Amygdala (tissue), 56 donors: Measurements from ENCODE around the gene CACNA1I.

ENCODE experiments used
- DNase-seq, 56 donors: peaks; one replicate each; lab custom pipeline; 2025; lab: John Stamatoyannopoulos, UW

Gene CACNA1I

GRCh38 chr22:39643311-39644083 is 72.9 kb downstream of the CACNA1I start:
- DNase-seq: no peak

DNA sequence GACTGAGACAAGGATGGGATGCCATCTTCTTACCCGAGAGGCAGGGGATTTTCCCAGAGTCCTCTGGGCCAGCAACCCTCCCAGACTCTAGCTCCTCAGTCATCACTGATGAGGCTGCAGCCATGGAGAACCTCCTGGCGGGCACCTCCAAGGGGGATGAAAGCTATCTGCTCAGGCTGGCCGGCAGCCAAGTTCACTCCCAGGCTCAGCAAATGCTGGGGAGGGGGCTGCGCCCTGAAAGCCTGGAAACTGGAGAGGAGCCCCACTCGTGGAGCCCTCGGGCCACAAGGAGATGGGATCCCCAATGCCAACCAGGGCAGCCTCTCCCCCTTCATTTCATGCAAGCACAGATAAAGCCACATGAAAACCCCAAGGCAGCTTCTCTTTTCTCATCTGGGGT is 75.0 kb downstream of the CACNA1I start:
- DNase-seq: no peak

DNA sequence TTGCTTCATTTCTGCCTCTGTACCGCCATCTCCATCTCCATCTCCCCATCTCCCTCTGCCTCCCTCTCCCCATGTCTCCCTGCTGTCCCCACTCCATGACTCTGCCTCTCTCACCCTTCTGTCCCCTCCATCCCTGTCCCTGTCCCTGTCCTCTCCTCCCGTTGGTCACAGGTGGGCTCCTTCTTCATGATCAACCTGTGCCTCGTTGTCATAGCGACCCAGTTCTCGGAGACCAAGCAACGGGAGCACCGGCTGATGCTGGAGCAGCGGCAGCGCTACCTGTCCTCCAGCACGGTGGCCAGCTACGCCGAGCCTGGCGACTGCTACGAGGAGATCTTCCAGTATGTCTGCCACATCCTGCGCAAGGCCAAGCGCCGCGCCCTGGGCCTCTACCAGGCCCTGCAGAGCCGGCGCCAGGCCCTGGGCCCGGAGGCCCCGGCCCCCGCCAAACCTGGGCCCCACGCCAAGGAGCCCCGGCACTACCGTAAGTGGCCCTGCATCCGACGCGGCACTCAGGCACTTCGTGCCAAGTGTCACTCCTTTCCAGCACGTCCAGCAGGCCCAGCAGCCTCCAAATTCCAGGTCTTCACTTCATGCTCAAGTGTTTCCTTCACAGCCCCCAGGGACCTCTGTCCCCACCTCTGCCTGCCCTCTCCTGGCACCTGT is 76.0 kb downstream of the CACNA1I start:
- DNase-seq: no peak

DNA sequence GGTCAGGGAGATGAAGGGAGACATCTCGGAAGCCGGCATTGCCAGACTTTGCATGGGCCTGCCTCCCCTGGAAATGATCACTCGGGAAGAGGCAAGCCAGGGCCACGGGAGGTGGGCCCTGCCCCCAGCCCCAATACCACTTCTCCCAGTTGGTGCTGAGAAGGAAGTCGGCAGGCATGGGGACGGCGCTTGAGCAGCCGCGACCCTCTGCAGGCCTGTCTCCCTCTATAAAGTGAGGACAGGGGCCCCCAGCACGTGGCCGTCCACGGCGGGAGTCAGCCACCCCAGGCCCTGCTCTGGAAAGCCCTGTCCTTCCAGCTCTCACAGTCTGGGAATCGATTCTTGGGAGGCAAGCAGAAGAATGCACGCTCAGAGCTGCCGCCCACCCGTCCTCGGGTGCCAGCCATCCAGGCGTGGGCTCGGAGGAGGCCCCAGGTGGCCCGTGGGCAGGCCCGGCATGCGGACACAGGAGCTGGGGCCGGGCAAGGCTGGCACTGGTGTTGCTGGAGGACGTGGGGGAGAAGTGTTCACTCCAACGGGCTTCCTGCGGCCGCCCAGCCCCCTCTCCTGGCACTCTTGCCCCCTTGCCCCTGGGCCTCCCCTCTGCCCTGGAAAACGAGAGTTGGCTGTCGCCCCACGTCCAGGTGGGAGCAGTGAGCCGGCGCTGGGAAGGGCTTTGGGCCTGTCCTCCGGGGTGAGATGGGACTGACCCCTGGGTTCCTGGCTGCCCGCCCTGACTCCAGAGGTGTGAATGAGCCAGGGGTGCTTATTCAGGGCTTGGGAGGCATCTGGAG is 77.5 kb downstream of the CACNA1I start:
- peak in 2 of 56 donors; percentile 18 to 43 for DNase-seq

DNA sequence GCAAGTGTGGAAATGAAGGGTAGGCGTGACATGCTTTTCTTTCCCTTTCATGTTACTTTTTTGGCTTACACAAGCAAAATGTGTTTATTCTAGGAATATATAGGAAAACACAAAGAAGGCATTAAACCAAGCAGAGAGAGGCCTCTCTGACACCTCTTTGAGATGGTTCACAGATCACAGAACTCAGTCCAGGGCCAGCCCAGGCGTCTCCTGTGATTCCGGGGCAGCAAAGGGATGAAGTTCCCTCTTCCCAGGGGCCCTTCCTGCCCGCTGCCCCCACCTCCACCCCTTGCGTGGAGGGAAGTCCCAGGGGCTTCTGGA is 78.0 kb downstream of the CACNA1I start:
- no peak for DNase-seq

GRCh38 chr22:39649500-39650089 is 79.0 kb downstream of the CACNA1I start:
- DNase-seq: no peak

DNA sequence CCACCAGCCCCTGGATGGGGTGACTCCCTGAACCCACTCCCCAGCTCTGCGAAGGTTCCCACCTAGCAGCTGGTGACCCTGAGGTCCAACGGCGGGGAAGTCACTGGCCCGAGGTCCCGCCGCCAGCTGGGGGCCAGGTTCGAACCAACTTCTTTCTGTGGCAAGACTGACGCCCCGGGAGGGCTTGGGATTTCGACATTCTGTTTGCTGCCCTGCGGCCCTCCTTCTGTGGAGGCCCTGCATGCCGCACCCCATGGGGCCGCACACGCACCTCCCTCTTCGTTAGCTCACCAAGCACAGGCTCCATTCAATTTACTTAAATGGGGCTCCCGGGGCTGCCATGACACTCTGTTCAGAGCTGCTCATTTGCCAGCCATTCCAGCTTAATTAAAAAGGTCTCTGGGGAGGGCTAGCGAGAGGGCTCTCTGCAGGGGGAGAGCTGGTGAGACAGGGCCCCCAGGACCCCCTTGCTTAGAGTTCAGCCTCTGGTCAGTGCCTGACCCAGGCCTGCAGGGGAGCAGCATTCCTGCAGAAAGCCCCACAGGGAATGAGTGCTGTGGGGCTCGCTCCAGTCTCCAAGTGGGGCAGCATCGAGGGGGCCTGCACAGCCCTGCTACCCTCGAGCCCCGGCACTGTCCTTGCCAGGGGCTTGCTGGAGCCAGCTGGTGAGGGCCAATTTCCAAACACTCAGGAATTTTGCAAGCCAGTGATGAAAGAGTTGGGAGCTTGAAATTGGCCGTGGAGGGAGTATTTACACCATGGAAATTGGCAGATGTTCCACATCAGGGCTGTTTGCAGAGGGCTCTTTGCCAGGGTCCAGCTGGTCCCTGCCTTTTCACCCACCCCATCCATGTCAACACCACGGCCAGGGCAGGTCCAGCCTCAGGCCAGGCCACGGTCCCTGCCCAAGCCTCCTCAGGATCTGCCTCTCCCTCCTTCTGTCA is 80.8 kb downstream of the CACNA1I start:
- DNase-seq: no peak

GRCh38 chr22:39652990-39653786 is 82.6 kb downstream of the CACNA1I start:
- DNase-seq: no peak

GRCh38 chr22:39653787-39654077 is 83.2 kb downstream of the CACNA1I start:
- no peak for DNase-seq

GRCh38 chr22:39654131-39654926 is 83.8 kb downstream of the CACNA1I start:
- no peak for DNase-seq

GRCh38 chr22:39655004-39655579 is 84.5 kb downstream of the CACNA1I start:
- no peak for DNase-seq

DNA sequence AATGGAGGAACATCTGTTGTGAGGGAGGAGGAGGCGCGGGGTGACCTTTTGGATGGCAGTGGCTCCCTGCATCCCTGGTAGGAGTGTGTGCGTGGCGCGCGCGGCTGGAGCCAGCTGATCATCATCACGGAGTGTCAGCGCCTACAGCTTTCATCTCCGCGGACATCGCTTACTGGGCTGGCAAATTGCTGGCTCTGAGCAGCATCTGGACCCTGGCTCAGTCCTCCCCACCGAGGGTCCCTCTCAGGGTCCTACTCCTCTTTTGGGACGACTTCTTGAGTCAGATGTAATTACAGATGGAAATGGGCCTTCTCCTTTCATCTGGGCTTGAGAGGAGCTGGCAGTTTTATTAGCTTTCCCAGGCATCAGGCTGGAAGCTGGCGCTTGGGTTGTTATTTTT is 85.3 kb downstream of the CACNA1I start:
- DNase-seq: peak in 2 of 56 donors; percentile 2 to 11

- DNase-seq: no peak
These were observed 86.2 kb downstream of the CACNA1I start for GRCh38 chr22:39656495-39657490.

DNA sequence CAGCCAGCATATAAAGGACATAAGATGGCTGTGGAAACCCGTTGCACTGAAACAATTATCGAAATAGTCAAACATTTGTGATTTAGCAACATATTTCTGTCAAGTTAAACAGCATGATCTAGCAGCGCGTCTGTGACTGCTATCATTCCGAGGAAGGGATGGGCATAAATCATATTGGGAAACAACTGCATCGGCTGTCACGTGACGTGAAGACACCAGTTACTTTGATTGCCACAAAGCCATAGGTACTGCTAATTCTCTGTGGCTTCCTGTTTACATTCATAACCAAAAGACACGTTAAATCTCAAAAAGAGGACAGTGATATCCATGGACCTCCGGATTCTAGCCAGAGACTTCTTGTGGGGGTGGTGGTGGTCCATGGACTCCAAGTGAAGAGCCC is 87.8 kb downstream of the CACNA1I start:
- DNase-seq: no peak

DNA sequence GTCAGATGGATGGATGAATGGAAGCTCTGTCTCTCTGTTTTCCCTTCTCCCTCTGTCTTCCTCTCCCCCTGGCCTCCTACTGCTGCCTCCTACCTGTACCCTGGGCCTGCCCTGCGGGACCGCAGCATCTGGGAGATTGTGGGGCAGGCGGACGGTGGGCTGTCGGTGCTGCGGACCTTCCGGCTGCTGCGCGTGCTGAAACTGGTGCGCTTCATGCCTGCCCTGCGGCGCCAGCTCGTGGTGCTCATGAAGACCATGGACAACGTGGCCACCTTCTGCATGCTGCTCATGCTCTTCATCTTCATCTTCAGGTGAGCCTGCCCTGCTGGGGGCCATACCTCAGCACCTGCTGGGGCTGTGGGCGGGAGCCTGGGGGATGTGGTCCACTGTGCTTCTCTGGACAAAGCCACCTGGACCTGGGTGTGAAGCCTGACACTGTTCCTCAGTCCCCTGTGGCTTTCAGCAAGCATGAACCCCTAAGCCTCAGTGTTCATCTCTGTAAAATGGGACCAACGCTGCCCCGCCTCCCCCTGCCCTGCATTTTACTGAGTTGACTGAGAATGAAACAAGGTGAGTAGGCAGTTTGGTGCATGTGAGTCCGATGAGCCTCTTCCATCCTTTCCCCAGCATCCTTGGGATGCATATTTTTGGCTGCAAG is 88.4 kb downstream of the CACNA1I start:
- no peak for DNase-seq

- no peak for DNase-seq
These were observed 90.9 kb downstream of the CACNA1I start for GRCh38 chr22:39661501-39661841.
